HepG2 (cell line): ENCODE results near the gene IL2RA. TPM values are rescaled to one million over a fixed set of nuclear protein-coding genes. Genes with fewer than 3 reads are reported as not detected.

Experiments used
- ATAC-seq: fragments of 200-7000 bp; cut with Tn5 transposase; 3 replicates; pipeline ENCODE4 v1.9.1; 2020; ENCODE audit warnings: mild to moderate bottlenecking, moderate library complexity
- BruUV-seq: library from RNA; stranded (reverse); fragments of 400-500 nt; replicated peaks from 2 replicates; lab custom pipeline; 2021; lab: Mats Ljungman, UMichigan
- CTCF ChIA-PET: fragments of 300-600 bp; formaldehyde crosslinking; extraction: SDS; loops from one replicate; lab custom pipeline; 2021; ENCODE audit warnings: low total read pairs, inconsistent platforms, low intra/inter-chr PET ratio; lab: Yijun Ruan, JAX
- POLR2A ChIA-PET: fragments of 350-600 bp; sonication (Branson Sonifier 250); formaldehyde crosslinking; loops from one replicate; lab custom pipeline; 2020; ENCODE audit warnings: antibody characterized with exemption, inconsistent platforms; lab: Yijun Ruan, JAX
- DNase-seq: peaks from one replicate; pipeline ENCODE4 v3.0.0-alpha.2; 2015; ENCODE audit warnings: low spot score
- FAIRE-seq: peaks from 3 replicates; lab custom pipeline; 2011; peaks lifted over from hg19 to GRCh38; lab: Jason Lieb, UNC
- H2AFZ ChIP-seq: one replicate; pipeline ENCODE4 v1.6.1; 2011; ENCODE audit warnings: low read length, inconsistent platforms
- H3K27ac ChIP-seq: fragments of 300-600 bp; 3 replicates; pipeline ENCODE4 v1.8.0; 2011; ENCODE audit warnings: mixed run types, mild to moderate bottlenecking, mixed read lengths, low read length, inconsistent platforms; ENCODE audit not compliant: insufficient read depth; ENCODE audit errors: extremely low read length
- H3K27me3 ChIP-seq, 2 experiments: fragments of 200-600 bp in 1 of 2; 2 replicates in 1 of 2; 3 replicates in 1 of 2; pipeline versions ENCODE4 v1.6.0 to v1.8.0; 2011; ENCODE audit warnings: low read length in 2 of 2, mild to moderate bottlenecking in 2 of 2, moderate library complexity in 2 of 2, inconsistent platforms in 1 of 2; ENCODE audit not compliant: insufficient read depth in 2 of 2, control insufficient read depth in 1 of 2
- H3K36me3 ChIP-seq, 2 experiments: fragments of 200-600 bp in 1 of 2; replicated peaks in 1 of 2; 2 replicates in 1 of 2; 3 replicates in 1 of 2; pipeline versions ENCODE4 v1.5.1 to v1.8.0; 2011; ENCODE audit warnings: low read length in 2 of 2, inconsistent platforms in 1 of 2; ENCODE audit not compliant: insufficient read depth in 2 of 2, control insufficient read depth in 1 of 2
- H3K4me1 ChIP-seq: 2 replicates; pipeline ENCODE4 v1.5.1; 2012; ENCODE audit warnings: low read length, inconsistent platforms; ENCODE audit not compliant: insufficient read depth
- H3K4me2 ChIP-seq: 2 replicates; pipeline ENCODE4 v1.6.0; 2011; ENCODE audit warnings: low read depth, low read length, inconsistent platforms
- H3K4me3 ChIP-seq, 3 experiments: fragments of 200-600 bp in 1 of 3; sonication (generic), shearing (Covaris generic) in 1 of 3; replicated peaks in 1 of 3; 2 replicates each; pipeline ENCODE4 v1.5.1; 2011 to 2016; ENCODE audit warnings: low read length in 3 of 3, inconsistent platforms in 2 of 3, low read depth in 2 of 3, mild to moderate bottlenecking in 2 of 3, control low read depth in 1 of 3, mixed read lengths in 1 of 3; ENCODE audit not compliant: insufficient read depth in 1 of 3
- H3K79me2 ChIP-seq: one replicate; pipeline ENCODE4 v1.6.1; 2011; ENCODE audit warnings: low read length, inconsistent platforms; ENCODE audit not compliant: insufficient read depth
- H3K9ac ChIP-seq: 2 replicates; pipeline ENCODE4 v1.6.0; 2011; ENCODE audit warnings: mild to moderate bottlenecking, low read depth, low read length, inconsistent platforms; ENCODE audit not compliant: insufficient read depth
- H3K9me3 ChIP-seq: 2 replicates; pipeline ENCODE4 v1.5.1; 2012; ENCODE audit warnings: mild to moderate bottlenecking, low read length
- H4K20me1 ChIP-seq: 2 replicates; pipeline ENCODE4 v1.6.0; 2011; ENCODE audit warnings: inconsistent platforms, mild to moderate bottlenecking, low read length, moderate library complexity; ENCODE audit not compliant: insufficient read depth
- GFI1 ChIP-seq: sonication (generic); formaldehyde crosslinking; IDR thresholded peaks from 2 replicates; pipeline ENCODE4 v1.5.0; 2020; ENCODE audit warnings: missing genetic modification reagents, mild to moderate bottlenecking, borderline replicate concordance
- MYNN ChIP-seq: sonication (generic); formaldehyde crosslinking; IDR thresholded peaks from 2 replicates; pipeline ENCODE4 v1.4.0; 2020; ENCODE audit warnings: mild to moderate bottlenecking, low read depth, missing genetic modification reagents
- ZNF570 ChIP-seq: sonication (generic); formaldehyde crosslinking; IDR thresholded peaks from 2 replicates; pipeline ENCODE4 v1.4.0; 2020; ENCODE audit warnings: mild to moderate bottlenecking, missing genetic modification reagents, borderline replicate concordance
- ZSCAN22 ChIP-seq: sonication (generic); formaldehyde crosslinking; IDR thresholded peaks from 2 replicates; pipeline ENCODE4 v1.4.0; 2020; ENCODE audit warnings: mild to moderate bottlenecking, missing genetic modification reagents
- WGBS: methylation state at CpG from one replicate; pipeline ENCODE4 v1.1.6; 2017; ENCODE audit warnings: low lambda C conversion rate; 5-methylcytosine and 5-hydroxymethylcytosine counted together
- in situ Hi-C: cut with HindIII; loops from 2 replicates; pipeline ENCODE4 v1.10.0; 2017; ENCODE audit warnings: low pct_unique_long_range_greater_than_20kb; ENCODE audit not compliant: extremely low pct_ligation_motif_present
- intact Hi-C: fragments of 100-400 bp; cut with micrococcal nuclease; formaldehyde crosslinking; loops from one replicate; pipeline ENCODE4 v1.10.0; 2022; ENCODE audit not compliant: unreplicated experiment
- polyA plus RNA-seq, 8 experiments: library from polyadenylated mRNA; depleted of rRNA in 3 of 8; stranded (reverse) in 7 of 8; unstranded in 1 of 8; fragments of >200 nt; fragmentation: Illumina TruSeq in 4 of 8; extraction: Trizol in 4 of 8; gene quantifications; 2 replicates each; pipeline versions ENCODE4 v1.2.1 to v1.2.3, GENCODE V29; 2011 to 2016; ENCODE audit warnings: low read depth in 4 of 8, missing spikeins in 1 of 8, mixed read lengths in 1 of 8; ENCODE audit not compliant: insufficient read depth in 1 of 8
- total RNA-seq, 5 experiments: library from RNA; depleted of rRNA; stranded (reverse); fragments of >200 nt; fragmentation: Illumina TruSeq; extraction: Trizol; gene quantifications; 2 replicates each; pipeline ENCODE4 v1.2.3, GENCODE V29; 2016; ENCODE audit warnings: low read depth in 1 of 5
- TF ChIP-seq, protein P1 (sequence below): IDR thresholded peaks from 2 replicates; pipeline ENCODE4 v1.6.1; 2016; ENCODE audit warnings: low read depth, missing genetic modification reagents, missing compliant biosample characterization
- TF ChIP-seq, protein P2 (sequence below): IDR thresholded peaks from 2 replicates; pipeline ENCODE4 v1.6.1; 2012; ENCODE audit warnings: low read depth, low read length, improper control_type of control experiment

The IL2RA gene
- total and polyA plus RNA-seq, 2 of the 13 experiments (the other 11 are each of a cell fraction or from before 2014, with no cell fraction given), result not detected

- no peak overlapping the region for H3K9ac ChIP-seq
- TF ChIP-seq, protein P1, sequence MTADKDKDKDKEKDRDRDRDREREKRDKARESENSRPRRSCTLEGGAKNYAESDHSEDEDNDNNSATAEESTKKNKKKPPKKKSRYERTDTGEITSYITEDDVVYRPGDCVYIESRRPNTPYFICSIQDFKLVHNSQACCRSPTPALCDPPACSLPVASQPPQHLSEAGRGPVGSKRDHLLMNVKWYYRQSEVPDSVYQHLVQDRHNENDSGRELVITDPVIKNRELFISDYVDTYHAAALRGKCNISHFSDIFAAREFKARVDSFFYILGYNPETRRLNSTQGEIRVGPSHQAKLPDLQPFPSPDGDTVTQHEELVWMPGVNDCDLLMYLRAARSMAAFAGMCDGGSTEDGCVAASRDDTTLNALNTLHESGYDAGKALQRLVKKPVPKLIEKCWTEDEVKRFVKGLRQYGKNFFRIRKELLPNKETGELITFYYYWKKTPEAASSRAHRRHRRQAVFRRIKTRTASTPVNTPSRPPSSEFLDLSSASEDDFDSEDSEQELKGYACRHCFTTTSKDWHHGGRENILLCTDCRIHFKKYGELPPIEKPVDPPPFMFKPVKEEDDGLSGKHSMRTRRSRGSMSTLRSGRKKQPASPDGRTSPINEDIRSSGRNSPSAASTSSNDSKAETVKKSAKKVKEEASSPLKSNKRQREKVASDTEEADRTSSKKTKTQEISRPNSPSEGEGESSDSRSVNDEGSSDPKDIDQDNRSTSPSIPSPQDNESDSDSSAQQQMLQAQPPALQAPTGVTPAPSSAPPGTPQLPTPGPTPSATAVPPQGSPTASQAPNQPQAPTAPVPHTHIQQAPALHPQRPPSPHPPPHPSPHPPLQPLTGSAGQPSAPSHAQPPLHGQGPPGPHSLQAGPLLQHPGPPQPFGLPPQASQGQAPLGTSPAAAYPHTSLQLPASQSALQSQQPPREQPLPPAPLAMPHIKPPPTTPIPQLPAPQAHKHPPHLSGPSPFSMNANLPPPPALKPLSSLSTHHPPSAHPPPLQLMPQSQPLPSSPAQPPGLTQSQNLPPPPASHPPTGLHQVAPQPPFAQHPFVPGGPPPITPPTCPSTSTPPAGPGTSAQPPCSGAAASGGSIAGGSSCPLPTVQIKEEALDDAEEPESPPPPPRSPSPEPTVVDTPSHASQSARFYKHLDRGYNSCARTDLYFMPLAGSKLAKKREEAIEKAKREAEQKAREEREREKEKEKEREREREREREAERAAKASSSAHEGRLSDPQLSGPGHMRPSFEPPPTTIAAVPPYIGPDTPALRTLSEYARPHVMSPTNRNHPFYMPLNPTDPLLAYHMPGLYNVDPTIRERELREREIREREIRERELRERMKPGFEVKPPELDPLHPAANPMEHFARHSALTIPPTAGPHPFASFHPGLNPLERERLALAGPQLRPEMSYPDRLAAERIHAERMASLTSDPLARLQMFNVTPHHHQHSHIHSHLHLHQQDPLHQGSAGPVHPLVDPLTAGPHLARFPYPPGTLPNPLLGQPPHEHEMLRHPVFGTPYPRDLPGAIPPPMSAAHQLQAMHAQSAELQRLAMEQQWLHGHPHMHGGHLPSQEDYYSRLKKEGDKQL (CRISPR knock-in tag), result no peak
- TF ChIP-seq, protein P2, sequence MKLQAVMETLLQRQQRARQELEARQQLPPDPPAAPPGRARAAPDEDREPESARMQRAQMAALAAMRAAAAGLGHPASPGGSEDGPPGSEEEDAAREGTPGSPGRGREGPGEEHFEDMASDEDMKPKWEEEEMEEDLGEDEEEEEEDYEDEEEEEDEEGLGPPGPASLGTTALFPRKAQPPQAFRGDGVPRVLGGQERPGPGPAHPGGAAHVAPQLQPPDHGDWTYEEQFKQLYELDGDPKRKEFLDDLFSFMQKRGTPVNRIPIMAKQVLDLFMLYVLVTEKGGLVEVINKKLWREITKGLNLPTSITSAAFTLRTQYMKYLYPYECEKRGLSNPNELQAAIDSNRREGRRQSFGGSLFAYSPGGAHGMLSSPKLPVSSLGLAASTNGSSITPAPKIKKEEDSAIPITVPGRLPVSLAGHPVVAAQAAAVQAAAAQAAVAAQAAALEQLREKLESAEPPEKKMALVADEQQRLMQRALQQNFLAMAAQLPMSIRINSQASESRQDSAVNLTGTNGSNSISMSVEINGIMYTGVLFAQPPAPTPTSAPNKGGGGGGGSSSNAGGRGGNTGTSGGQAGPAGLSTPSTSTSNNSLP, result no peak
- no peak for TF ChIP-seq GFI1 (CRISPR knock-in tag)
- TF ChIP-seq ZSCAN22 (CRISPR knock-in tag), result no peak
- TF ChIP-seq ZNF570 (CRISPR knock-in tag), result no peak
- TF ChIP-seq MYNN (CRISPR knock-in tag), result no peak
- TF ChIP-seq, all 625 proteins: peak for 0
- Histone ChIP-seq H3K36me3 (no peaks in the 10 kb centered on the region), H3K27ac (no peak overlapping the region), H3K4me1 (no peaks in the 10 kb centered on the region), H3K27me3 (peaks cover 0 to 8% of the 10 kb centered on the region in 2 experiments; a peak in 2 of 5 replicates), H3K4me2 (no peak overlapping the region), H4K20me1 (no peaks in the 10 kb centered on the region), H3K4me3 (no peak overlapping the region), H3K79me2 (no peaks in the 10 kb centered on the region), H3K9me3 (no peaks in the 10 kb centered on the region), H2AFZ (no peak overlapping the region)
- 0% methylated on average over 6 of the region's 6 CpGs for WGBS
- ChIA-PET POLR2A (no interaction called here), CTCF (no interaction called here)
- ATAC-seq (no peak), FAIRE-seq (no peak), DNase-seq (no peak)
- no TSS peak for BruUV-seq
- in situ Hi-C loops (no loop called here), intact Hi-C loops (no loop called here)
Measured at GRCh38 chr10:6027929-6028328, 34.2 kb downstream of the IL2RA start.
